ENCODE measurements around the gene MYCT1.
A peak's percentile ranks its signal among the peaks of the same experiment; 100 is the strongest.

The MYCT1 gene

GRCh38 chr6:152697634-152698033 lies at the start of gene MYCT1:
Gene MYCT1 (plus strand): TSS chr6:152697897. CDS start chr6:152697903, 6 bp downstream.
- H3K4me3 ChIP-seq (replicated peaks; ENCODE audit: low read depth, low read length), result peak within 1 kb of the TSS; percentile 54
- no peak for TF ChIP-seq CTCF (IDR thresholded peaks at IDR 0.05; ENCODE audit: low read length, missing control alignments)
- peak; percentile 90 for DNase-seq (ENCODE audit: low read depth)

- no peak for TF ChIP-seq CTCF (IDR thresholded peaks at IDR 0.05; ENCODE audit: low read length, missing control alignments)
- DNase-seq (ENCODE audit: low read depth), result peak; percentile 59
- no peak overlapping the region for H3K4me3 ChIP-seq (replicated peaks; ENCODE audit: low read depth, low read length)
Observed at GRCh38 chr6:152648105-152648504, 49.6 kb upstream of the MYCT1 start.

GRCh38 chr6:152651986-152652385 lies 45.7 kb upstream of the MYCT1 start:
- no peak for DNase-seq (ENCODE audit: low read depth)
- no peak overlapping the region for H3K4me3 ChIP-seq (replicated peaks; ENCODE audit: low read depth, low read length)
- no peak for TF ChIP-seq CTCF (IDR thresholded peaks at IDR 0.05; ENCODE audit: low read length, missing control alignments)

- no peak overlapping the region for H3K4me3 ChIP-seq (replicated peaks; ENCODE audit: low read depth, low read length)
- no peak for TF ChIP-seq CTCF (IDR thresholded peaks at IDR 0.05; ENCODE audit: low read length, missing control alignments)
- DNase-seq (ENCODE audit: low read depth), result no peak
Observed at GRCh38 chr6:152661776-152662175, 35.9 kb upstream of the MYCT1 start.

- no peak overlapping the region for H3K4me3 ChIP-seq (replicated peaks; ENCODE audit: low read depth, low read length)
- peak; percentile 68 for DNase-seq (ENCODE audit: low read depth)
- peak; percentile 56 for TF ChIP-seq CTCF (IDR thresholded peaks at IDR 0.05; ENCODE audit: low read length, missing control alignments)
Observed at GRCh38 chr6:152669895-152670294, 27.8 kb upstream of the MYCT1 start.

- no peak overlapping the region for H3K4me3 ChIP-seq (replicated peaks; ENCODE audit: low read depth, low read length)
- TF ChIP-seq CTCF (IDR thresholded peaks at IDR 0.05; ENCODE audit: low read length, missing control alignments), result no peak
- DNase-seq (ENCODE audit: low read depth), result peak; percentile 52
Observed at GRCh38 chr6:152671171-152671570, 26.5 kb upstream of the MYCT1 start.

- peak; percentile 16 for DNase-seq (ENCODE audit: low read depth)
- TF ChIP-seq CTCF (IDR thresholded peaks at IDR 0.05; ENCODE audit: low read length, missing control alignments), result no peak
- H3K4me3 ChIP-seq (replicated peaks; ENCODE audit: low read depth, low read length), result no peak overlapping the region
Observed at GRCh38 chr6:152673236-152673635, 24.5 kb upstream of the MYCT1 start.

All from fibroblast of pulmonary artery (primary cell).